Activated CD8-positive, alpha-beta T cell treated with anti-CD3 and anti-CD28 coated beads, Interleukin-2, amount 10 ng/mL, durations not matched to agents 7 days and 5 days (primary cell): ENCODE data around the gene ITGB3BP. TPM values are rescaled to one million over a fixed set of nuclear protein-coding genes. Genes with fewer than 3 reads are reported as not detected.
"Not testable (repeated sequence)": the region's sequence is repeated elsewhere in the genome, so short reads cannot be mapped to it uniquely, and the experiment has no call there.

Source experiments
- ATAC-seq: fragments of 150-1000 bp; cut with Tn5 transposase; one replicate; pipeline ENCODE4 v1.10.0; 2021; ENCODE audit warnings: moderate library complexity
- CTCF ChIA-PET: fragments of 350-600 bp; sonication (Branson Sonifier 250); formaldehyde crosslinking; loops from one replicate; lab custom pipeline; 2021; ENCODE audit warnings: antibody characterized with exemption; lab: Charles Lee
- POLR2A ChIA-PET: fragments of 350-600 bp; sonication (Branson Sonifier 250); formaldehyde crosslinking; loops from one replicate; lab custom pipeline; 2021; ENCODE audit warnings: antibody characterized with exemption; lab: Charles Lee
- DNase-seq: peaks from one replicate; pipeline ENCODE4 v3.0.0-alpha.2; 2020
- H3K27ac Mint-ChIP-seq: one replicate; pipeline ENCODE4 v1.8.0; 2021; ENCODE audit warnings: mild to moderate bottlenecking, mixed read lengths
- H3K27me3 Mint-ChIP-seq: one replicate; pipeline ENCODE4 v1.8.0; 2021; ENCODE audit warnings: low read depth, mixed read lengths
- H3K36me3 Mint-ChIP-seq: one replicate; pipeline ENCODE4 v1.8.0; 2021; ENCODE audit warnings: low read depth, mixed read lengths
- H3K4me1 Mint-ChIP-seq: one replicate; pipeline ENCODE4 v1.8.0; 2021; ENCODE audit warnings: low read depth, mixed read lengths
- H3K4me3 Mint-ChIP-seq: one replicate; pipeline ENCODE4 v1.8.0; 2021; ENCODE audit warnings: mild to moderate bottlenecking, mixed read lengths
- H3K9me3 Mint-ChIP-seq: one replicate; pipeline ENCODE4 v1.8.0; 2022; ENCODE audit warnings: mixed read lengths; ENCODE audit not compliant: insufficient read depth
- total RNA-seq, 2 experiments: library from RNA; stranded (reverse); gene quantifications; one replicate each; pipeline ENCODE4 v1.2.3, GENCODE V29; 2021

The ITGB3BP gene
- total RNA-seq, 2 experiments from 2014 or later: 69.5 to 74.4 TPM

GRCh38 chr1:63458750-63459149 is 64.3 kb downstream of the ITGB3BP start:
- H3K36me3 Mint-ChIP-seq: peaks cover 43% of the 10 kb centered on the region
- CTCF ChIA-PET: interaction anchor here (1.3 kb wide), 1 partner anchor 13 kb away, joined by 4 read pairs; no protein-coding TSS in a partner anchor

GRCh38 chr1:63454269-63454668 is 68.8 kb downstream of the ITGB3BP start:
- Mint-ChIP-seq H3K36me3 (peaks cover 22% of the 10 kb centered on the region), H3K4me1 (no peaks in the 10 kb centered on the region), H3K4me3 (no peak overlapping the region), H3K27ac (no peak overlapping the region), H3K9me3 (no peaks in the 10 kb centered on the region), H3K27me3 (no peaks in the 10 kb centered on the region)
- ChIA-PET CTCF (no interaction called here), POLR2A (no interaction called here)
- DNase-seq (no peak), ATAC-seq (no peak)

More at GRCh38 chr1:63458750-63459149, 64.3 kb downstream of the ITGB3BP start:
- POLR2A ChIA-PET: no interaction called here
- Mint-ChIP-seq H3K4me1 (peaks cover 4% of the 10 kb centered on the region), H3K4me3 (no peak overlapping the region), H3K27ac (no peak overlapping the region), H3K27me3 (no peaks in the 10 kb centered on the region), H3K9me3 (peaks cover 15% of the 10 kb centered on the region)
- DNase-seq (no peak), ATAC-seq (no peak)

DNA sequence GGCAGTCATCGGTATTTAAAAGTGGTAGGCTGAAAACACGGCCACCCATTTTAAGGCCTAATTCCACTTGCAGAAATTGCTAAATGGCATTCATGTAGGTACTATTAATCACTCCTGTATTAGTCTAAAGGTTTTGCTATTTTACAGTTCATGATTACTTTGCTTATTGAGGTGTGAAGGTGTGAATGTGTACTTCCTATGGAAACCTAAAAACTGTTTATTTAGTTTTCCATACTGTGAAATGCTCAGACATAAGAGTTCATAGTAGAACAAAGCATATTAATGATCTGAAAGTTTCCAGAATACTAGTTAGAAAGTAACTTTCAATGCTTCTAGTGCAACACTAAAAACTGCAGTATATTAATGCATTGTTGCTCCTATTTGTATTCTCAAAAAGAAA is 69.8 kb downstream of the ITGB3BP start:
- CTCF ChIA-PET: no interaction called here
- H3K4me1 Mint-ChIP-seq: no peaks in the 10 kb centered on the region

GRCh38 chr1:63450416-63450815 is 72.6 kb downstream of the ITGB3BP start:
- H3K36me3 Mint-ChIP-seq: peaks cover 7% of the 10 kb centered on the region
- DNase-seq (no peak), ATAC-seq (no peak)
- no peak overlapping the region for H3K27ac Mint-ChIP-seq
- no peaks in the 10 kb centered on the region for H3K9me3 Mint-ChIP-seq
- H3K4me1 Mint-ChIP-seq: no peaks in the 10 kb centered on the region
- ChIA-PET CTCF (no interaction called here), POLR2A (no interaction called here)
- H3K4me3 Mint-ChIP-seq: no peak overlapping the region
- H3K27me3 Mint-ChIP-seq: no peaks in the 10 kb centered on the region

More for the DNA sequence above, 69.8 kb downstream of the ITGB3BP start:
- H3K27me3 Mint-ChIP-seq: no peaks in the 10 kb centered on the region
- H3K4me3 Mint-ChIP-seq: no peak overlapping the region
- peaks cover 17% of the 10 kb centered on the region for H3K36me3 Mint-ChIP-seq
- ATAC-seq (no peak), DNase-seq (no peak)
- POLR2A ChIA-PET: no interaction called here
- H3K27ac Mint-ChIP-seq: no peak overlapping the region
- H3K9me3 Mint-ChIP-seq: no peaks in the 10 kb centered on the region

DNA sequence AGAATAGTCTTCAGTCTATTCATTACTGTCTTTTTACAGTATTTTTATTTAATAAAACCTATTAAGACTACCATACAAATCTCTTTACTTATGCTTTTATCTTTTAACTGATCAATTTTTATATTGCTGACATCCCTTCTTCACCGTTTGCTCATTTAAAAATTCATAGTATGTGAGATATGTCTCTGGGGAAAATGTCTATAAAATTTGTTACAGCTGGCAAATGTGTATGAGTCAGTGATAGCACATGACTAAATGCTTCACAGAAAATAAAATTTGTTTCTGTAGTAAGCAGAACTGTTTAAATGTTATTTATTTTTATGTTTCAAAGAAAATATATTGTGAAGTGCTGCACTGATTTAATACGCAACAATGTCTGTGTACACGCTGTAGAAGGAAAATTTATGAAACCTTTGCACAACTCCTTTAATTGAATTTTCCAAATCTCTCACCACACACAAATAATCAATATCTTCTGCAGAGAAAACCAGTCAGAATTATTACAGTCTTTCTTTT is 74.2 kb downstream of the ITGB3BP start:
- Mint-ChIP-seq H3K4me3 (no peak overlapping the region), H3K27me3 (no peaks in the 10 kb centered on the region), H3K27ac (no peak overlapping the region), H3K36me3 (peaks cover 7% of the 10 kb centered on the region), H3K9me3 (no peaks in the 10 kb centered on the region), H3K4me1 (no peaks in the 10 kb centered on the region)
- ChIA-PET CTCF (no interaction called here), POLR2A (no interaction called here)
- DNase-seq (no peak), ATAC-seq (no peak)

DNA sequence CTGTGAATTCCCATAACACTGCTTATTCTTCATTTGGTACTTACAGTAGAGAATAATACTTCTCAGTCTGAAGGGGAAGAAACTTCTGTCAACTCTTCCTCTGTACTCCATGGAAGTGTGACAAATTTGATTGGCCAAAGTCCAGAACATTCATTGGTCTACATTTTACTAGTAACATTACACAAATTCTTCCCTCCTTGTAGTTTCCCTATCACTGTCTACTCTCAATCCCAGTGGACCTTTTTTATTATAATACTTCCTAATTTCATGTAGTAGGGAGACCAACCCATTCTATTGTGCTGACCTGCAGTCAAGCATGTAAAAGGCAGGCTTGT is 80.9 kb downstream of the ITGB3BP start:
- Mint-ChIP-seq H3K27me3 (no peaks in the 10 kb centered on the region), H3K4me1 (no peaks in the 10 kb centered on the region), H3K4me3 (no peak overlapping the region), H3K9me3 (no peaks in the 10 kb centered on the region), H3K36me3 (peaks cover 6% of the 10 kb centered on the region), H3K27ac (no peak overlapping the region)
- POLR2A ChIA-PET: no interaction called here
- ATAC-seq (no peak), DNase-seq (no peak)
- CTCF ChIA-PET: interaction anchor here (0.6 to 1.5 kb wide), 5 partner anchors 27 to 252 kb away, joined by 3 to 4 read pairs (median 3); no protein-coding TSS in a partner anchor

DNA sequence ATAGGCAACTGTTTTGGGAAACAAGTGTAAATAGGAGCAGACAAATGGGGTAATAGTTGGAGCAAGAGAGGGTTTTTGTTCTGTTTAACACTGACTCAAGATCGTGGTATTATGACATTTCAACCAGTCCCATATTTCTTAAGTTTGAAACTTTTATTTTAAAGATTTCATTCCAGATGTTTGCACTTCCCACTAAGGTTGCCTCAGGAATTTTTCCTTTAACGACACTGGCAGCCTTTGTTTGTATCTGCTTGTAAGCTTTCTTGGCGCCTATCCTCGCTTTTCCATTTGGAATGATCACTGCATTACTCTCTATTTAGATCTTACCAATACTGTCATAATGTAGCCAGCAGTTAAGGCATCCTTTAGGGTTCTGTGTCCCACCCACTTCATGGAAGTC is 87.9 kb downstream of the ITGB3BP start:
- no peak for DNase-seq
- H3K4me3 Mint-ChIP-seq: no peak overlapping the region
- ChIA-PET POLR2A (no interaction called here), CTCF (no interaction called here)
- no peaks in the 10 kb centered on the region for H3K27me3 Mint-ChIP-seq
- no peak for ATAC-seq
- H3K36me3 Mint-ChIP-seq: peaks cover 32% of the 10 kb centered on the region
- H3K27ac Mint-ChIP-seq: no peak overlapping the region
- H3K9me3 Mint-ChIP-seq: peaks cover 4% of the 10 kb centered on the region
- peaks cover 5% of the 10 kb centered on the region for H3K4me1 Mint-ChIP-seq

- DNase-seq (no peak), ATAC-seq (no peak)
- POLR2A ChIA-PET: no interaction called here
- no peaks in the 10 kb centered on the region for H3K4me1 Mint-ChIP-seq
- H3K9me3 Mint-ChIP-seq: peaks cover 11% of the 10 kb centered on the region
- H3K4me3 Mint-ChIP-seq: no peak overlapping the region
- peaks cover 28% of the 10 kb centered on the region for H3K36me3 Mint-ChIP-seq
- no peak overlapping the region for H3K27ac Mint-ChIP-seq
- H3K27me3 Mint-ChIP-seq: no peaks in the 10 kb centered on the region
- CTCF ChIA-PET: no interaction called here
These were observed 93.7 kb downstream of the ITGB3BP start for GRCh38 chr1:63429281-63429680.

- POLR2A ChIA-PET: no interaction called here
- Mint-ChIP-seq H3K27ac (no peak overlapping the region), H3K4me1 (no peaks in the 10 kb centered on the region), H3K4me3 (no peak overlapping the region), H3K36me3 (peaks cover 28% of the 10 kb centered on the region), H3K9me3 (peaks cover 11% of the 10 kb centered on the region), H3K27me3 (no peaks in the 10 kb centered on the region)
- ATAC-seq (no peak), DNase-seq (no peak)
- CTCF ChIA-PET: no interaction called here
These were observed 94.2 kb downstream of the ITGB3BP start for GRCh38 chr1:63428815-63429214.

DNA sequence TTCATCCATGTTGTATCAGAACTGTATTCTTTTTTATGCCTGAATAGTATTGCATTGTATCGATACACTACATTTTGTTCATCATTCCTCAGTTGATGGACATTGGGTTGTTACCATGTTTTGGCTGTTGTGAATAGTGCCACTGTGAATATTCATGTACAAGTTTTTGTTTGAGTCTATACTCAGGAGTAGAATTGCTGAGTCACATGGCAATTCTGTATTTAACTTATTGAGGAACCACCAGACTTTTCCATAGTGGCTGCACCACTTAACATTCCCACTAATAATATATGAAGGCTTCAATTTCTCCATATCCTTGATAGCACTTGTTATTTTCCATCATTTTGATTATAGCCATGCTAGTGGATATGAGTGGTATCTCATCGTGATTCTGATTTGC is 99.4 kb downstream of the ITGB3BP start:
- H3K9me3 Mint-ChIP-seq: no peaks in the 10 kb centered on the region
- POLR2A ChIA-PET: no interaction called here

DNA sequence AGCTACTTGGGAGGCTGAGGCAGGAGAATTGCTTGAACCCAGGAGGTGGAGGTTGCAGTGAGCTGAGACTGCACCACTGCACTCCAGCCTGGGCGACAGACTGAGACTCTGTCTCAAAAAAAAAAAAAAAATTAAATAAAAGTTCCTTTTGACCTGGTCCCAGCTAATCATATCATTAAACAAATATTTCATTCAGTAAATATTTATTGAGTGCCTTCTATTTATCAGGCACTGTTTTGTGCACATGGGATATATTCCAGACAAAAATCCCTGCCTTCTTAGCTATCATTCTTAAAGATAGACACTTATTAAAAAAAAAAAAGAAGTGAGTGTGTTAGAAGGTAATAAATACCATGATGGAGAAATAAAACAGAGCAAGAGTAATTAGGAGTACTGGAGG is 102.3 kb downstream of the ITGB3BP start:
- H3K4me1 Mint-ChIP-seq, ATAC-seq, POLR2A ChIA-PET, H3K9me3 Mint-ChIP-seq, H3K4me3 Mint-ChIP-seq, H3K27ac Mint-ChIP-seq, CTCF ChIA-PET, DNase-seq, H3K27me3 Mint-ChIP-seq: not testable (repeated sequence)
- peaks cover 37% of the 10 kb centered on the region for H3K36me3 Mint-ChIP-seq

More for the DNA sequence above, 99.4 kb downstream of the ITGB3BP start:
- DNase-seq (no peak), ATAC-seq (no peak)
- CTCF ChIA-PET: no interaction called here
- no peak overlapping the region for H3K4me3 Mint-ChIP-seq
- H3K36me3 Mint-ChIP-seq: peaks cover 27% of the 10 kb centered on the region
- no peaks in the 10 kb centered on the region for H3K4me1 Mint-ChIP-seq
- H3K27me3 Mint-ChIP-seq: no peaks in the 10 kb centered on the region
- H3K27ac Mint-ChIP-seq: no peak overlapping the region

DNA sequence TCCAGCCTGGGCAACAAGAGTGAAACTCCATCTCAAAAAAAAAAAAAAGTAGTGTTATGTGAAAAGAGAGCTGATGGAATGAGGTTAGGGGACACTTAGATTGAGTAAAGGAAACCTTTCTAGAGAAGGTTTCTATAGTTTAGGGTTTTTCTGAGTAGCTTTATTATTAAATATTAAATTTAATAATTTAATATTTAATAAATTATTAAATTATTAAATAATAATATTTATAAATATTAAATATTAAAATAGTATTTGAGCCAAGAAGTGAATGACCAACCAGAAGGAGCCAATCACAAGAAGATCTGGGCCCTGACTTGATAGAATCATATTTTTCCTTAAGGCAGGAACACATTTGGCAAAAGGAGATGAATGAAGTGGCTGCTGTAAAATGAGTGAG is 104.9 kb downstream of the ITGB3BP start:
- no peak for DNase-seq
- ChIA-PET POLR2A (no interaction called here), CTCF (no interaction called here)
- Mint-ChIP-seq H3K36me3 (peaks cover 42% of the 10 kb centered on the region), H3K4me3 (no peak overlapping the region), H3K27me3 (no peaks in the 10 kb centered on the region), H3K27ac (no peak overlapping the region), H3K9me3 (no peaks in the 10 kb centered on the region), H3K4me1 (no peaks in the 10 kb centered on the region)
- no peak for ATAC-seq
